NOMO-1 treated with dmso at 0.1 percent for 144 hours (cell line): ENCODE measurements around the gene UQCRC1.

Experiments
- DNase-seq: peaks from one replicate; lab custom pipeline; 2025; ENCODE audit not compliant: unreplicated experiment; lab: John Stamatoyannopoulos, UW

The UQCRC1 gene

GRCh38 chr3:48633743-48634142 is 24.3 kb upstream of the UQCRC1 start:
- no peak for DNase-seq

DNA sequence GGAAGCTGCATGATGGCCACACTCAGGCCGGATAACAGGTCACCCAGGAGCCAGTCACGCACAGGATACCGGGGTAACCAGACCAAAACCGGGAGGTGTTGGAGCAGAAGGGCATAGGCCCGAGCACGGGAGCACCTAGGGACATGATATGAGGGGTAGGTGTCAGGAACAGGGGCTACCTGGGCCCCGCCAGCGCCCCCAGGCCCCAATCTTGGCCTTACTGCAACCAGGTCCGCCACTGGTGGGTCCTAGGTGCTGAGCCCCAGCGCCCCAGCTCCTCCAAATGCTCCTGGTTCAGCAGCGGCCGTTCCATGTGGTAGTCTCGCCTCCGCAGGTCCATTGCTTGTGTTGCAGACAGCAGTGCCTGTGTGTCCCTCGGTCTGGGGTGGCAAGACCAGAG is 23.8 kb upstream of the UQCRC1 start:
- DNase-seq, result no peak

- DNase-seq, result no peak
Observed at GRCh38 chr3:48631516-48632448, 22.3 kb upstream of the UQCRC1 start.

DNA sequence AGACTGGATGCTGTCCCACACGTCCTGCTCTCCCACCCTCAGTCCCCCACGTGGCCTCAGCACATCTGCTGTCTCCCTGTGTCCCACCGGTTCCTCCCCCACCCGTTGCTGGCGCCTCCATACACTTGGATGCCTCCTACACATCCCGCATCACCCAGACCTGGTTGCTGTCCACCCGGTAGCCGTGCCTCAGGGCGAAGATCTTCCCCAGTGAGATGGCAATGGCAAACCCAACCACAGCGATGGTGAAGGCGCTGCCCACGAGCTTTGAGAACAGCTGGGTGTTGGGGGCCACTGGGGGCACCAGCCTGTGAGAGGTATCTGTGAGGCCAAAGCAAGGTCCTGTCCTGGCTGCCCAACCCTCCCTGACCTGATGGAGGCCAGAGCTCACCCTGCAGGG is 21.4 kb upstream of the UQCRC1 start:
- DNase-seq, result no peak

GRCh38 chr3:48630407-48630806 is 21.0 kb upstream of the UQCRC1 start:
- DNase-seq, result no peak

DNA sequence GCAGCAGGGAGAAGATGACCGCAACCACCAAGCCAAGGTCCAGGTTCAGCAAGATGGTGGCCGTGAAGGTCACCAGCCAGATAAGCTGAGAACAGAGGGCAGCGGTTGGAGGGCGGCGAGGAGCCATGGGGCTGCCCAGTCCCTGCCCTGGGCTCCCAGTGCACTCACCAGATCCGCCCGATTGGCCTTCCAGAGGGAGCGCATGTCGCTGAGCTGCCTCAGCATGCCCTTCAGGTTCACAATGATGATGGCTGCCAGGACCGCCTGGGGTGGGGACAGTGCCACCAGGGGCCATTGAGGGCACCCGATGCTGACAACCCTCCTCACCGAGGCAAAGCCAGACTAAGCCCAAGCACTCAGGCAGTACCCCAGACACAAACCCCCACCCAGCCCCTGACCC is 20.4 kb upstream of the UQCRC1 start:
- DNase-seq, result no peak

DNA sequence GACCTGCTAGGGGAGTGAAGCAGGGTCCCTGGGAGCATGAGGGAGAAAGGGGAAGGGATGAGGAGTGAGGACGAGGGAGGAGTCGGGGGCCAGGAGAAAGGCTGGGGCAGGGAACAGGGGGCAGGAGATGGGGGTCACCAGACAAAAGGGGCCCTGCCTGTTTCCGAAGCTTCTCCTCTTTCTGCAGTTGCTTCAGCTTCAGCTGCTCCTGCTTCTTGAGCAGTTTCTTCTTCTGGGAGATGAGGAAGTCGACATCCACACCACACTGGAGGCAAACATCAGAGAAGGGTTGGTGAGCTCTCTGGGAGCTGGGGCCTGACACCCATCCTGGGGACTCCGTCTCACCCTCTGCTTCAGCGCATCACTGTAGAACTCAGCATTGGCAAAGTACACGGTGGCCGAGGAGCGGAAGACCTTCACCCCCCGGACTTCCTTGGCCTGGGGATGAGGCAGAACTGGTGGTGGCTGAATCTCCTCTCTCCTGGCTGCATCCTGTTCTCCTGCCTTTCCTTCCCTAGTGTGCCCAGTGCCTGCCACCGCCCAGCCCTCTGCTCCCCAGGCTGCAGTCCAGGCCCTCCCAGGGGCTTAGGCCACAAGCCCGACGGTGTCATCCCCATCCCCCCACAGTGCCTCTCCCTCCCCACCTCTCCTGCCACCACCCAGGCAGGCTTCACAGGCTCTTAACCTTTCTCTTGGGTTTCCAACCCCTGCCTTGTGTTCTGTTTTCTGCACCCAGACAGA is 19.0 kb upstream of the UQCRC1 start:
- no peak for DNase-seq

DNA sequence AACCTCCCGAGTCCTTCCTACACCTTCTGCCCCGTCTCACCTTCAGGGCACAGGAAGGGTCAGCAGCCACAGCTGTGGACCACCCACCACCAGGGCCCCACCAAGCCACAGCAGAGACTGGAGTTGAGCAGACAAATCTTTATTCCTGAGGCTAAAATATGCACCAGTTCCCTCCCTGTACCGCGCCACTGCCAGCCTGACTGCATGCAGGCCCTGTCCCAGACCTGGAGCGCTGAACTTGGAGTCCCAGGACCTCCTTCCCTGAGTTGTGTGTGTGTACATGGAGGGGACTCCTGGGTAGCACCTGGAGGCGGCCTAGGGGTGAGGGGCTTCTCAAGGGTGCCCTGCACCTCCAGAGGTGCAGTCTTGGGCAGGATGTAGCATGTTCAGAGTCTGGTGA is 16.2 kb upstream of the UQCRC1 start:
- no peak for DNase-seq

DNA sequence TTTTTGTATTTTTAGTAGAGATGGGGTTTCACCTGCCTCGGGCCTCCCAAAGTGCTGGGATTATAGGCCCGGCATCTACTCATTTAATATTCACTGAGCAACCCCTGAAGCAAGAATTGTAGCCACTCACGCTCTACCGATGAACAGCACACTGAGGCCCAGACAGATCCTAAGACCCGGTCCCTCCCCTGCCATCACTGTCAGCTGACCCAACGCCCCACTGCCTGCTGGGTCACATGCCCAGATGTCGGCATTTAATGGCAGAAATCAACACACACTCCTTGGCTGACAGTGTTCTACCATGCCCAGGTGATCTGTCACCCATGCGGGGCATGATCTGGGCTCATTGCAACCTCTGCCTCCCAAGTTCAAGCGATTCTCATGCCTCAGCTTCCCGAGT is 15.3 kb upstream of the UQCRC1 start:
- DNase-seq, result no peak

- DNase-seq, result no peak
Observed at GRCh38 chr3:48623851-48624547, 14.6 kb upstream of the UQCRC1 start.

DNA sequence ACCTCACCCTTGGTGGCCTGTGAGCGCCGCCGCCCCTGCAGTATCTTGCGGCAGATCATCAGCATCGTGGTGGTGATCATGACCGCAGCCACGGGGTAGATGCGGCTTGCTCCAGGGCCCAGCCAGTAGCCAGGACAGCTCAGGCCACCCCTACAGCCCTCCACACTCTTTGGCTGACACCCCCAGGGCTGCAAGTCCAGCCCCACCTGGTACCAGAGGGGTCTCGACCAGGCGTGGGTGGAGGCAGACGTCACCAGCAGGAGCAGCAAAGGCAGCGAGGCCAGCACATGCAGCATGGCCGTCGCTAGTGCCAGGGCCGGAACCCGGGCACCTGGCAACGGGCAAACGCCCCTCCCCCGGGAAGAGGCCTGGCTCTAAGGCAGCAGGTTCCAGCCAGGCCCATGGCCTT is 12.0 kb upstream of the UQCRC1 start, which contains the start of gene TMEM89:
Gene TMEM89 (minus strand): TSS at position 309 of the 409 bp plus-strand sequence. CDS start 13 bp downstream, at position 296.
- DNase-seq, result no peak

GRCh38 chr3:48619541-48620524 is 10.4 kb upstream of the UQCRC1 start:
- DNase-seq, result no peak

DNA sequence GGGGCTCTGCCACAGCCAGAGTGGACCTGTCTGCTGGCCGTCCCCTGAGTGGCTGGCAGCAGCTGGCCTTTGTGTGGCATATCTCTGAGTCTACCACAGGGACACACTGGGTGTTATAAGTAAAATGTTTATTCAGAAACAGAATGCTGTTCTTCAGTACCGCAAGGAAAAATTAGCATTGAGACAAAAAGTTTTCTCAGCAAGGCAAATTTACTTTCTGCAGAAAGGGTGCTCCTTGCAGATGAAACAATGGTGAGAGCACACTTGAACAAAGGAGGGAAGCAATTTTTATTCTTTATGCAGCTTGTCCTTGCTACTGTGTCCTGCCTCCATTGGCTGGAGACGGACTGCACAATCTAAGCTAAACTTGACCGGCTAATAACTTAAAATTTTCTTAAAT is 8.1 kb upstream of the UQCRC1 start:
- DNase-seq, result no peak

DNA sequence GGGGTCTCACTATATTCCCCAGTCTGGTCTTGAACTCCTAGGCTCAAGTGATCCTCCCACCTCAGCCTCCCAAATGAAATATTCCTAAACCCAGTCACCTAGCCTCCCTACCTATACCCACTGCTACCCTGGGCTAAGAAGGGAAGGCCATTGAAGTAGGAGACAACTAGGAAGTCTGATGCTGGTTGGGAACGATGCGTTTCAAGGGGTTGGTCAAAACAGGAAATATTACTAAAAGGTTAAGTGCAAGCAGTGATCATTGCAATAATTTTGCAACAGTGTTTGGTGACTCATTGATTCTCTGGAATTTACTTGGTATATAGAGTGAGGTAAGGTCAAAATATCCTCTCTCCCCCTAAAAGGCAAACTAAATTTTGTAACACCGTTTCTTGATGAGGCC is 4.6 kb upstream of the UQCRC1 start:
- DNase-seq, result peak; percentile 65

- no peak for DNase-seq
Observed at GRCh38 chr3:48612309-48612708, 2.9 kb upstream of the UQCRC1 start.

DNA sequence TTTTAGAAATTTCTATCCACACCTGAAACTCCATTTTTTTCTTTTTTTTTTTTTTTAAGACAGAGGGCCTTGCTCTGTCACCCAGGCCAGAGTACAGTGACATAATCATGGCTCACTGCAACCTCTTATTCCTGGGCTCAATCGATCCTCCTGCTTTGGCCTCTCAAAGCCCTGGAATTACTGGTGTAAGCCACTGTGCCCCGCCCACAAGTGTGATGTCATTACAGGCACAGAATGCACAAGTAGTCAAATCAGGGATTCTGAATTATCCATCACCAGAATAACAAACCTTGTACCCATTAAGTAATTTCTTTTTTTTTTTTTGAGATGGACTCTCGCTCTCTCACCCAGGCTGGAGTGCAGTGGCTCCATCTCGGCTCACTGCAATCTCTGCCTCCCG is 1.9 kb downstream of the UQCRC1 start:
- DNase-seq, result no peak

- DNase-seq, result no peak
Observed at GRCh38 chr3:48601622-48601994, 7.8 kb downstream of the UQCRC1 start.

- DNase-seq, result no peak
Observed at GRCh38 chr3:48600711-48601621, 8.5 kb downstream of the UQCRC1 start.

DNA sequence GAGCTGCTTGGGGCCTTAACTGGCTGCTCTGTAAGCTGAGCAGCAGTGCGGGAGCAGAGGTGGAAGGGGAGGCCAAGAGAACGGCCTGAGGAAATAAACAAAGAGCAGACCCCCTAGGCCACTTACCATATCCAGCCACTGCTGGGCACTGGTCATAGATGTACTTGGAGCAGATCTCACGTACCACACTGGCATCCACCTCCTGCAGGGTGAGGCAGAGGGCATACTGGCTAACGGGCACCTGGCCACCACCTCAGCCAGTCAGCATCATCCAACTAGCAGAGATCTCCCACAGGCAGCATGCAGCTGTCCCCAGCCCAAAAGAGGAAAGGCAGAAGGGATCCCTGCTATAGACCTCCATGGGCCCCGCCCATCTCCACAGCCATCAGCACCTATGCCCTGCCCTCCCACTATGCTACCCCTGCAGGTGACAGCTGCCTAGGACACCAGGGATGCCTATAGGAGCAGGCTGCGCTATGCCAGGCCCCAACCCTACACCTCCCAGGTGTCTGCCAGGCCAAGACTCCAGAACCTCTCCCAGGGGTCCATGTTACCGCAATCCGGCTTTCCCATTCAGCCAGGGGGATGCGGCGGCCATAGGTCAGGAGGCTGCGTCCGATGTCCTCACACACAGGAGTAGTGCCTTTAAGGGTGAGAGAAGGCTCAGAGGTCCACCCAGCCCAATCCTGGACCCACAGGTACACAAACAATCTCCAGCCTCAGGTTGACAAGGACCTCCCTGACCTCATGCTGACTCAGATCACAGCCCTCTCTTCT is 9.7 kb downstream of the UQCRC1 start:
- DNase-seq, result no peak
